PC-9 (cell line): ENCODE data around the gene CREM. TPM values are rescaled to one million over a fixed set of nuclear protein-coding genes. Genes with fewer than 3 reads are reported as not detected.

Experiments used
- BruUV-seq: library from RNA; stranded (reverse); fragments of 400-500 nt; replicated peaks from 2 replicates; lab custom pipeline; 2021; lab: Mats Ljungman, UMichigan
- CTCF ChIA-PET: fragments of 300-600 bp; sonication (Branson Sonifier 250); formaldehyde crosslinking; loops from one replicate; lab custom pipeline; 2022; ENCODE audit warnings: antibody characterized with exemption; lab: Charles Lee
- POLR2A ChIA-PET: fragments of 300-600 bp; sonication (Branson Sonifier 250); formaldehyde crosslinking; loops from one replicate; lab custom pipeline; 2022; ENCODE audit warnings: antibody characterized with exemption; ENCODE audit not compliant: unreplicated experiment; lab: Charles Lee
- DNase-seq, 2 experiments: peaks; one replicate each; pipeline versions ENCODE4 v3.0.0 to v3.0.0-alpha.2; 2015 to 2022; ENCODE audit warnings: mixed read lengths in 1 of 2
- H2AFZ ChIP-seq: fragments of 200-600 bp; sonication (generic); 2 replicates; pipeline ENCODE4 v1.8.1; 2017; ENCODE audit warnings: antibody characterized with exemption
- H3F3A ChIP-seq: fragments of 200-600 bp; sonication (generic); 2 replicates; pipeline ENCODE4 v1.8.1; 2017; ENCODE audit warnings: antibody characterized with exemption, mild to moderate bottlenecking, low read depth; ENCODE audit not compliant: insufficient read depth
- H3K27ac ChIP-seq: fragments of 200-600 bp; sonication (generic); 2 replicates; pipeline ENCODE4 v1.6.1; 2016; ENCODE audit warnings: mixed run types
- H3K27me3 ChIP-seq: fragments of 200-600 bp; sonication (generic); 2 replicates; pipeline ENCODE4 v1.6.1; 2016; ENCODE audit warnings: low read depth, mixed run types; ENCODE audit not compliant: insufficient read depth
- H3K36me3 ChIP-seq: fragments of 200-600 bp; sonication (generic); 2 replicates; pipeline ENCODE4 v1.6.1; 2016; ENCODE audit warnings: low read depth, mixed run types
- H3K4me1 ChIP-seq: fragments of 200-600 bp; sonication (generic); replicated peaks from 2 replicates; pipeline ENCODE4 v1.6.1; 2016; ENCODE audit warnings: mixed run types; ENCODE audit not compliant: insufficient read depth
- H3K4me2 ChIP-seq: fragments of 200-600 bp; sonication (generic); 2 replicates; pipeline ENCODE4 v1.6.1; 2017; ENCODE audit warnings: mixed run types
- H3K4me3 ChIP-seq: fragments of 200-600 bp; sonication (generic); 2 replicates; pipeline ENCODE4 v1.6.1; 2016; ENCODE audit warnings: mixed run types
- H3K79me2 ChIP-seq: fragments of 200-600 bp; sonication (generic); 2 replicates; pipeline ENCODE4 v1.6.1; 2017; ENCODE audit warnings: low read depth, mixed run types
- H3K9me2 ChIP-seq: fragments of 200-600 bp; sonication (generic); 2 replicates; pipeline ENCODE4 v1.8.1; 2017; ENCODE audit warnings: mild to moderate bottlenecking; ENCODE audit not compliant: insufficient read depth
- H3K9me3 ChIP-seq: fragments of 200-600 bp; sonication (generic); 2 replicates; pipeline ENCODE4 v1.8.1; 2016; ENCODE audit warnings: low read depth; ENCODE audit not compliant: insufficient read depth
- H4K20me1 ChIP-seq: fragments of 200-600 bp; sonication (generic); 2 replicates; pipeline ENCODE4 v1.8.1; 2017; ENCODE audit not compliant: insufficient read depth
- EZH2 ChIP-seq: fragments of 200-600 bp; sonication (generic); IDR thresholded peaks from 2 replicates; pipeline ENCODE4 v1.8.0; 2017; ENCODE audit warnings: antibody characterized with exemption, low read depth
- intact Hi-C: fragments of 100-400 bp; cut with micrococcal nuclease; formaldehyde crosslinking; loops from one replicate; pipeline ENCODE4 v1.10.0; 2022; ENCODE audit not compliant: unreplicated experiment
- total RNA-seq: library from RNA; stranded (reverse); gene quantifications from 2 replicates; pipeline ENCODE4 v1.2.3, GENCODE V29; 2021
- TF ChIP-seq, protein P1 (sequence below): fragments of 200-600 bp; sonication (generic); conservative IDR thresholded peaks from 2 replicates; pipeline ENCODE4 v1.6.1; 2017; ENCODE audit warnings: mixed run types, antibody characterized with exemption, mild to moderate bottlenecking, moderate library complexity

The CREM gene
- total RNA-seq, 1 experiment from 2014 or later, result 25.6 TPM

DNA sequence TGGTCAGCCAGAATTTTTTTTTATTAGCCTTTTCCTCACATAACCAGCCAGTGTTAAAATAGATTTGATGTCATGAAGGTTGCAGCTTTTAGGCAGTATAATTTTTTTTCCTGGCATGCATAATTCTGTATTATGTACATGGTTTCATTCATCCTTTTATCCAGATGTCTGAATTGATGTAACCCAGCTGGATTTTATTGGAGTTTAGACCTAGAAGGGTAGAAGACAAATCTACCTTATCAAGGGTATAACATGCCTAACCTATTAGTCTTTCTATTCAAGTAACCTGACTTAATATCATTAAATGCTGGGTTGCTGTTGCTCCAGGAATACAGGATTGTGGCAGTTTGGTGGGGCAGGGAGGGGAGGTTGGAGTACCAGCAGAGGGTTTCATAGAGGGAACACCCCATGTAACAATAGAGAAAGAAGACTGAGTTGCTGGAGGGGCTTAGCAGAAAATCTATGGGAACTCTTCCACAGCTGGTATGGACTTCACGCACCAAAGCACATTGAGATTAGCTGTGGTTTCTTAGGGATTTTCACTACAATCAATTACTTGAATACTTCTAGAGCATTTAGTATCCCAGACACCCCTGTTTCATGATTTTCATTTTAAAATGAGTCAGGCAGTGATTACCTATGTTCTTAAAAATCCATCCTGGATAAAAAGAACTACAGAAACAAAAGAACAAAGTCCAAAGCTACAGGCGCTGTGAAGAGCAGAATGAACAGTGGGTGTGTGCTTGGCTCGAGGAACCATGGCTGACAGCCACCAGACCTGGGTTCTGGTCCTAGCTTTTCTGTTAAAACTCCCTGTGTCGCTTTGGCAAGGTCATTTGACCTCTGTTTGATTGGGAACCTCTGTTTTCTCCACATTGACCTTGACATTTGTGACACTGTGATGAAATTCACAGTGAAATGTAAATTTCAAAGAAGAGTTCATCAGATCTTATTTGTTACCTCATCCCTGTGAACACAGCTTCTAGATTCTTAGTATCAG is 93.5 kb downstream of the CREM start:
- Histone ChIP-seq H3K27me3 (no peaks in the 10 kb centered on the region), H3K79me2 (no peaks in the 10 kb centered on the region), H3K36me3 (no peaks in the 10 kb centered on the region), H3K9me3 (no peaks in the 10 kb centered on the region), H4K20me1 (no peaks in the 10 kb centered on the region), H3F3A (no peaks in the 10 kb centered on the region), H2AFZ (no peak overlapping the region), H3K9me2 (no peaks in the 10 kb centered on the region), H3K27ac (no peak overlapping the region), H3K4me1 (no peaks in the 10 kb centered on the region), H3K4me3 (no peak overlapping the region), H3K4me2 (no peak overlapping the region)
- POLR2A ChIA-PET, result no interaction called here
- intact Hi-C loops, result loop anchor here (2.0 kb wide), 1 partner anchor 99 kb away; no protein-coding TSS in a partner anchor
- no TSS peak for BruUV-seq
- TF ChIP-seq, protein P1, sequence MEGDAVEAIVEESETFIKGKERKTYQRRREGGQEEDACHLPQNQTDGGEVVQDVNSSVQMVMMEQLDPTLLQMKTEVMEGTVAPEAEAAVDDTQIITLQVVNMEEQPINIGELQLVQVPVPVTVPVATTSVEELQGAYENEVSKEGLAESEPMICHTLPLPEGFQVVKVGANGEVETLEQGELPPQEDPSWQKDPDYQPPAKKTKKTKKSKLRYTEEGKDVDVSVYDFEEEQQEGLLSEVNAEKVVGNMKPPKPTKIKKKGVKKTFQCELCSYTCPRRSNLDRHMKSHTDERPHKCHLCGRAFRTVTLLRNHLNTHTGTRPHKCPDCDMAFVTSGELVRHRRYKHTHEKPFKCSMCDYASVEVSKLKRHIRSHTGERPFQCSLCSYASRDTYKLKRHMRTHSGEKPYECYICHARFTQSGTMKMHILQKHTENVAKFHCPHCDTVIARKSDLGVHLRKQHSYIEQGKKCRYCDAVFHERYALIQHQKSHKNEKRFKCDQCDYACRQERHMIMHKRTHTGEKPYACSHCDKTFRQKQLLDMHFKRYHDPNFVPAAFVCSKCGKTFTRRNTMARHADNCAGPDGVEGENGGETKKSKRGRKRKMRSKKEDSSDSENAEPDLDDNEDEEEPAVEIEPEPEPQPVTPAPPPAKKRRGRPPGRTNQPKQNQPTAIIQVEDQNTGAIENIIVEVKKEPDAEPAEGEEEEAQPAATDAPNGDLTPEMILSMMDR, result no peak
- no peak for TF ChIP-seq EZH2
- DNase-seq, result no peak
- CTCF ChIA-PET, result no interaction called here

DNA sequence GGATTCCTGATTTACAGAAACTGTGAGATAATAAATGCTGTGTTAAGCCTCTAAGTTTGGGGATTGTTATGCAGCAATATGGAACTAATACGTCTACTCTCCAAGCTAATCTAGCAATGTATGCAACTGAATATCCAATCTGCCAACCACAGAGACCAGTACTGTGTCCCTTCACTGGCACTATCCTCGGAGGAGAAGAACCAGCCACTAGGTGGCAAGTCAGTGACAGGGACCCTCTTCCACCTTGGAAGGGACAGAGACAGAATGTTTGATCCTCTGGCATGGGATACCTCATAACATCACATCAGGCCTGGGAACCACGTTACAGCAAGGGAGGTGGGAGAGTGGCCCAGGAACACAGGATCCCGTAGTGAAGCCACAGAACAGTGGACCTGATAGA is 96.4 kb downstream of the CREM start:
- H3K4me3 ChIP-seq, result no peak overlapping the region
- H3K4me2 ChIP-seq, result no peak overlapping the region
- H2AFZ ChIP-seq, result no peak overlapping the region
- DNase-seq, result no peak
- H3K27ac ChIP-seq, result no peak overlapping the region
- CTCF ChIA-PET, result no interaction called here
- H3K9me3 ChIP-seq, result no peaks in the 10 kb centered on the region
- H3K9me2 ChIP-seq, result no peaks in the 10 kb centered on the region
- no peaks in the 10 kb centered on the region for H4K20me1 ChIP-seq
- no peaks in the 10 kb centered on the region for H3F3A ChIP-seq
- H3K4me1 ChIP-seq, result no peaks in the 10 kb centered on the region
- BruUV-seq, result no TSS peak
- TF ChIP-seq EZH2, result no peak
- TF ChIP-seq, protein P1, result no peak
- intact Hi-C loops, result no loop called here
- no peaks in the 10 kb centered on the region for H3K27me3 ChIP-seq
- POLR2A ChIA-PET, result no interaction called here
- no peaks in the 10 kb centered on the region for H3K36me3 ChIP-seq
- no peaks in the 10 kb centered on the region for H3K79me2 ChIP-seq

DNA sequence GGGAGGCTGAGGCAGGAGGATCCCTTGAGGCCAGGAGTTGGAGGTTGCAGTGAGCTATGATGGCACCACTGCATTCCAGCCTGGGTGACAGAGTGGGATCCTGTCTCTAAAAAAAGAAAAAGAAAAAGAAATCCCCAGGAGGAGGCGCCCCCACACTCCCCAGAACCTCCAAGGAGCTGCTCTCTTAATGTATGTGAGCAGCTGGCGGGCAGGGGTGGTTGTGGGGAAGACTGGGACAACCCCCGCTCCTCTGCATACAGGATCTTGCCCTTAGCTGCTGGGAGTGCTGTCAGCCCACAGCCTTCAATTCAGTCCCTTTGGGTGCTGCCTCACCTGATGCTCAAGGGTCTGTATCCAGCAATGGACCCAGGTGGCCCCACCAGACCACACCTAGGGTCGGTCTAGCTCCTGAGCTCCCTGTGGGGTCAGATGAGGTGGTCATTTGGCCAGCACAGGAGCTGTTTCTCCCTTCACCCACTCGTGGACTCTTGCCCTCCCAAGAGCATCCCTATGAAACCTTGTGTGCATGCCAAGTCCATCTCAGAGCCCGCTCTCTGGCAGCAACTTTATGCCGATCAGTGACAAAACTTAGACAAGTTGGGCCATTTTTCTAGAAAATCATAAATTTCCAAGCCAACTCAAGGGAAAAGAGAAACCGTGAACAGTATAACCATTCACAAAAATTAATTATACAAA is 97.5 kb downstream of the CREM start:
- Histone ChIP-seq H3K27me3 (no peaks in the 10 kb centered on the region), H3K79me2 (no peaks in the 10 kb centered on the region), H3F3A (no peaks in the 10 kb centered on the region), H3K27ac (no peak overlapping the region), H3K4me1 (no peaks in the 10 kb centered on the region), H3K36me3 (no peaks in the 10 kb centered on the region), H3K4me2 (no peak overlapping the region), H2AFZ (no peak overlapping the region), H4K20me1 (no peaks in the 10 kb centered on the region), H3K9me3 (no peaks in the 10 kb centered on the region), H3K4me3 (no peak overlapping the region), H3K9me2 (no peaks in the 10 kb centered on the region)
- DNase-seq, result no peak
- no TSS peak for BruUV-seq
- POLR2A ChIA-PET, result no interaction called here
- TF ChIP-seq EZH2, result no peak
- TF ChIP-seq, protein P1, result no peak
- intact Hi-C loops, result no loop called here
- CTCF ChIA-PET, result no interaction called here
